Liver (tissue), 9 donors: ENCODE data around the gene DIP2C. TPM values are rescaled to one million over a fixed set of nuclear protein-coding genes. Genes with fewer than 3 reads are reported as not detected.
A peak's percentile ranks its signal among the peaks of the same experiment; 100 is the strongest.

Experiments
- DNase-seq: peaks from one replicate; pipeline ENCODE4 v3.0.0-alpha.2; 2017; ENCODE audit warnings: low spot score
- H3K27ac ChIP-seq, 2 donors: one replicate each; pipeline ENCODE4 v1.7.0; 2013; ENCODE audit warnings: inconsistent platforms in 2 of 2, low read length in 2 of 2, control low read depth in 1 of 2, low read depth in 1 of 2, mild to moderate bottlenecking in 1 of 2
- H3K27me3 ChIP-seq, 4 donors: one replicate each; pipeline versions ENCODE4 v1.6.1 to v1.7.0; 2013; ENCODE audit warnings: low read length in 3 of 4, inconsistent platforms in 1 of 4, mild to moderate bottlenecking in 1 of 4, moderate library complexity in 1 of 4; ENCODE audit not compliant: control insufficient read depth in 4 of 4, insufficient read depth in 4 of 4
- H3K36me3 ChIP-seq, 4 donors: one replicate each; pipeline versions ENCODE4 v1.6.1 to v1.7.0; 2013; ENCODE audit warnings: low read length in 3 of 4, mild to moderate bottlenecking in 3 of 4, low read depth in 1 of 4, moderate library complexity in 1 of 4; ENCODE audit not compliant: control insufficient read depth in 4 of 4, insufficient read depth in 3 of 4
- H3K4me1 ChIP-seq, 4 donors: one replicate each; pipeline versions ENCODE4 v1.6.1 to v1.7.0; 2013; ENCODE audit warnings: low read length in 3 of 4, mild to moderate bottlenecking in 3 of 4, moderate library complexity in 1 of 4; ENCODE audit not compliant: control insufficient read depth in 4 of 4, insufficient read depth in 4 of 4
- H3K4me3 ChIP-seq, 3 donors: one replicate each; pipeline versions ENCODE4 v1.6.1 to v1.7.0; 2013; ENCODE audit warnings: low read length in 3 of 3, control low read depth in 1 of 3, low read depth in 1 of 3, mild to moderate bottlenecking in 1 of 3
- H3K9ac ChIP-seq, 2 donors: one replicate each; pipeline ENCODE4 v1.7.0; 2013; ENCODE audit warnings: low read length in 2 of 2, mild to moderate bottlenecking in 2 of 2, moderate library complexity in 2 of 2, control low read depth in 1 of 2, low read depth in 1 of 2
- H3K9me3 ChIP-seq, 4 donors: one replicate each; pipeline versions ENCODE4 v1.6.1 to v1.7.0; 2013; ENCODE audit warnings: low read length in 3 of 4; ENCODE audit not compliant: control insufficient read depth in 4 of 4
- CTCF ChIP-seq: fragments of 150-350 bp; IDR thresholded peaks from 2 replicates; pipeline ENCODE4 v1.5.1; 2017; ENCODE audit warnings: improper control_type of control experiment, low read depth, low read length; ENCODE audit not compliant: missing input control
- EGR1 ChIP-seq, 2 donors: IDR thresholded peaks; 2 replicates each; pipeline ENCODE4 v1.6.1; 2016 to 2018; ENCODE audit warnings: antibody characterized with exemption in 2 of 2, low read depth in 2 of 2
- FOXA1 ChIP-seq: IDR thresholded peaks from 2 replicates; pipeline ENCODE4 v1.6.1; 2016; ENCODE audit warnings: antibody characterized with exemption
- FOXA2 ChIP-seq: IDR thresholded peaks from 2 replicates; pipeline ENCODE4 v1.6.1; 2016; ENCODE audit warnings: antibody characterized with exemption
- GABPA ChIP-seq, 2 donors: IDR thresholded peaks in 1 of 2; conservative IDR thresholded peaks in 1 of 2; 2 replicates each; pipeline ENCODE4 v1.6.1; 2016; ENCODE audit warnings: antibody characterized with exemption in 2 of 2, mild to moderate bottlenecking in 1 of 2, moderate library complexity in 1 of 2
- HNF4A ChIP-seq, 2 donors: conservative IDR thresholded peaks; 2 replicates each; pipeline ENCODE4 v1.6.1; 2016; ENCODE audit warnings: antibody characterized with exemption in 2 of 2, mild to moderate bottlenecking in 2 of 2
- HNF4G ChIP-seq: IDR thresholded peaks from 2 replicates; pipeline ENCODE4 v1.6.1; 2016; ENCODE audit warnings: antibody characterized with exemption
- JUND ChIP-seq, 2 donors: IDR thresholded peaks; 2 replicates each; pipeline ENCODE4 v1.6.1; 2016; ENCODE audit warnings: antibody characterized with exemption in 2 of 2
- MAX ChIP-seq: IDR thresholded peaks from 2 replicates; pipeline ENCODE4 v1.6.1; 2016; ENCODE audit warnings: antibody characterized with exemption
- NR2F2 ChIP-seq: IDR thresholded peaks from 2 replicates; pipeline ENCODE4 v1.6.1; 2016; ENCODE audit warnings: antibody characterized with exemption
- RAD21 ChIP-seq, 2 donors: IDR thresholded peaks; 2 replicates each; pipeline ENCODE4 v1.6.1; 2016; ENCODE audit warnings: antibody characterized with exemption in 2 of 2, mild to moderate bottlenecking in 2 of 2
- RXRA ChIP-seq, 2 donors: IDR thresholded peaks; 2 replicates each; pipeline ENCODE4 v1.6.1; 2017 to 2018; ENCODE audit warnings: antibody characterized with exemption in 2 of 2, mild to moderate bottlenecking in 1 of 2
- SP1 ChIP-seq: IDR thresholded peaks from 2 replicates; pipeline ENCODE4 v1.6.1; 2018; ENCODE audit warnings: antibody characterized with exemption, mild to moderate bottlenecking
- TAF1 ChIP-seq: conservative IDR thresholded peaks from 2 replicates; pipeline ENCODE4 v1.6.1; 2016; ENCODE audit warnings: antibody characterized with exemption, mild to moderate bottlenecking
- YY1 ChIP-seq: IDR thresholded peaks from 2 replicates; pipeline ENCODE4 v1.6.1; 2016; ENCODE audit warnings: antibody characterized with exemption, mild to moderate bottlenecking
- WGBS: extraction: QIAGEN DNeasy Blood & Tissue Kit; methylation state at CpG from one replicate; pipeline ENCODE4 v1.1.7; 2013; 5-methylcytosine and 5-hydroxymethylcytosine counted together
- polyA plus RNA-seq, 2 donors: library from polyadenylated mRNA; stranded (reverse) in 1 of 2; unstranded in 1 of 2; fragments of 200-250 nt in 1 of 2; fragments of >200 nt in 1 of 2; fragmentation: Nextera tagmentation in 1 of 2; extraction: Ambion mirVana in 1 of 2; gene quantifications; one replicate each; pipeline versions ENCODE4 v1.2.1 to v1.2.3, GENCODE V29; 2013 to 2015
- total RNA-seq, 2 donors: library from RNA; depleted of rRNA; stranded (reverse); fragments of >200 nt; gene quantifications; one replicate each; pipeline ENCODE4 v1.2.3, GENCODE V29; 2014
- TF ChIP-seq, protein P1 (sequence below): IDR thresholded peaks from 2 replicates; pipeline ENCODE4 v1.6.1; 2016; ENCODE audit warnings: antibody characterized with exemption
- TF ChIP-seq, protein P2 (sequence below): IDR thresholded peaks from 2 replicates; pipeline ENCODE4 v1.6.1; 2016; ENCODE audit warnings: antibody characterized with exemption
- TF ChIP-seq, protein P3 (sequence below): IDR thresholded peaks from 2 replicates; pipeline ENCODE4 v1.6.1; 2016; ENCODE audit warnings: antibody characterized with exemption, mild to moderate bottlenecking
- donor health status: healthy.
- donor health status: healthy.
- donor health status: healthy.
- donor health status: healthy.
- donor health status: healthy.

The DIP2C gene
- total and polyA plus RNA-seq, 4 donors, result 4.2 to 12.2 (median 5.7) TPM

- Histone ChIP-seq H3K4me1 (peaks cover 0 to 9% (median 2%) of the 10 kb centered on the region in 4 donors), H3K27me3 (no peaks in the 10 kb centered on the region), H3K36me3 (no peaks in the 10 kb centered on the region), H3K27ac (peak overlapping the region; percentile 67 to 79), H3K9ac (no peak overlapping the region), H3K4me3 (peak overlapping the region; percentile 11 to 50 (median 49)), H3K9me3 (no peaks in the 10 kb centered on the region)
- 93% methylated on average over 20 of the region's 20 CpGs for WGBS
- no peak for DNase-seq
- TF ChIP-seq JUND (IDR thresholded peaks at IDR 0.05) (no peak), HNF4A (conservative IDR thresholded peaks at IDR 0.05) (no peak), MAX (no peak), GABPA (IDR thresholded peaks at IDR 0.05 in 1 of 2, conservative IDR thresholded peaks at IDR 0.05 in 1 of 2) (no peak), FOXA1 (no peak), RAD21 (IDR thresholded peaks at IDR 0.05) (no peak), EGR1 (IDR thresholded peaks at IDR 0.05; ENCODE audit: low read depth in 2 of 2) (no peak), FOXA2 (no peak), TAF1 (no peak), YY1 (no peak), HNF4G (no peak)
- TF ChIP-seq, protein P1, sequence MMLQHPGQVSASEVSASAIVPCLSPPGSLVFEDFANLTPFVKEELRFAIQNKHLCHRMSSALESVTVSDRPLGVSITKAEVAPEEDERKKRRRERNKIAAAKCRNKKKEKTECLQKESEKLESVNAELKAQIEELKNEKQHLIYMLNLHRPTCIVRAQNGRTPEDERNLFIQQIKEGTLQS, result no peak
- TF ChIP-seq, protein P2, sequence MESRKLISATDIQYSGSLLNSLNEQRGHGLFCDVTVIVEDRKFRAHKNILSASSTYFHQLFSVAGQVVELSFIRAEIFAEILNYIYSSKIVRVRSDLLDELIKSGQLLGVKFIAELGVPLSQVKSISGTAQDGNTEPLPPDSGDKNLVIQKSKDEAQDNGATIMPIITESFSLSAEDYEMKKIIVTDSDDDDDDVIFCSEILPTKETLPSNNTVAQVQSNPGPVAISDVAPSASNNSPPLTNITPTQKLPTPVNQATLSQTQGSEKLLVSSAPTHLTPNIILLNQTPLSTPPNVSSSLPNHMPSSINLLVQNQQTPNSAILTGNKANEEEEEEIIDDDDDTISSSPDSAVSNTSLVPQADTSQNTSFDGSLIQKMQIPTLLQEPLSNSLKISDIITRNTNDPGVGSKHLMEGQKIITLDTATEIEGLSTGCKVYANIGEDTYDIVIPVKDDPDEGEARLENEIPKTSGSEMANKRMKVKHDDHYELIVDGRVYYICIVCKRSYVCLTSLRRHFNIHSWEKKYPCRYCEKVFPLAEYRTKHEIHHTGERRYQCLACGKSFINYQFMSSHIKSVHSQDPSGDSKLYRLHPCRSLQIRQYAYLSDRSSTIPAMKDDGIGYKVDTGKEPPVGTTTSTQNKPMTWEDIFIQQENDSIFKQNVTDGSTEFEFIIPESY, result no peak
Measured at GRCh38 chr10:650886-651615, 38.4 kb downstream of the DIP2C start.

- Histone ChIP-seq H3K9ac (peak overlapping the region; percentile 3 to 29), H3K27ac (peak overlapping the region; percentile 67 to 79), H3K9me3 (no peaks in the 10 kb centered on the region), H3K4me1 (peaks cover 0 to 9% (median 2%) of the 10 kb centered on the region in 4 donors), H3K27me3 (no peaks in the 10 kb centered on the region), H3K36me3 (no peaks in the 10 kb centered on the region), H3K4me3 (peak overlapping the region; percentile 11 to 50 (median 49))
- 59% methylated on average over 10 of the region's 10 CpGs for WGBS
- DNase-seq, result no peak
- no peak for TF ChIP-seq MAX
- no peak for TF ChIP-seq RXRA (IDR thresholded peaks at IDR 0.05)
- TF ChIP-seq FOXA2, result no peak
- TF ChIP-seq YY1, result no peak
- TF ChIP-seq JUND (IDR thresholded peaks at IDR 0.05), result no peak
- TF ChIP-seq RAD21 (IDR thresholded peaks at IDR 0.05), result no peak
- no peak for TF ChIP-seq NR2F2
- TF ChIP-seq HNF4G, result no peak
- TF ChIP-seq, protein P3, sequence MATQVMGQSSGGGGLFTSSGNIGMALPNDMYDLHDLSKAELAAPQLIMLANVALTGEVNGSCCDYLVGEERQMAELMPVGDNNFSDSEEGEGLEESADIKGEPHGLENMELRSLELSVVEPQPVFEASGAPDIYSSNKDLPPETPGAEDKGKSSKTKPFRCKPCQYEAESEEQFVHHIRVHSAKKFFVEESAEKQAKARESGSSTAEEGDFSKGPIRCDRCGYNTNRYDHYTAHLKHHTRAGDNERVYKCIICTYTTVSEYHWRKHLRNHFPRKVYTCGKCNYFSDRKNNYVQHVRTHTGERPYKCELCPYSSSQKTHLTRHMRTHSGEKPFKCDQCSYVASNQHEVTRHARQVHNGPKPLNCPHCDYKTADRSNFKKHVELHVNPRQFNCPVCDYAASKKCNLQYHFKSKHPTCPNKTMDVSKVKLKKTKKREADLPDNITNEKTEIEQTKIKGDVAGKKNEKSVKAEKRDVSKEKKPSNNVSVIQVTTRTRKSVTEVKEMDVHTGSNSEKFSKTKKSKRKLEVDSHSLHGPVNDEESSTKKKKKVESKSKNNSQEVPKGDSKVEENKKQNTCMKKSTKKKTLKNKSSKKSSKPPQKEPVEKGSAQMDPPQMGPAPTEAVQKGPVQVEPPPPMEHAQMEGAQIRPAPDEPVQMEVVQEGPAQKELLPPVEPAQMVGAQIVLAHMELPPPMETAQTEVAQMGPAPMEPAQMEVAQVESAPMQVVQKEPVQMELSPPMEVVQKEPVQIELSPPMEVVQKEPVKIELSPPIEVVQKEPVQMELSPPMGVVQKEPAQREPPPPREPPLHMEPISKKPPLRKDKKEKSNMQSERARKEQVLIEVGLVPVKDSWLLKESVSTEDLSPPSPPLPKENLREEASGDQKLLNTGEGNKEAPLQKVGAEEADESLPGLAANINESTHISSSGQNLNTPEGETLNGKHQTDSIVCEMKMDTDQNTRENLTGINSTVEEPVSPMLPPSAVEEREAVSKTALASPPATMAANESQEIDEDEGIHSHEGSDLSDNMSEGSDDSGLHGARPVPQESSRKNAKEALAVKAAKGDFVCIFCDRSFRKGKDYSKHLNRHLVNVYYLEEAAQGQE, result no peak
- no peak for TF ChIP-seq EGR1 (IDR thresholded peaks at IDR 0.05; ENCODE audit: low read depth in 2 of 2)
- TF ChIP-seq, protein P1, result no peak
- no peak for TF ChIP-seq SP1
- TF ChIP-seq, protein P2, result no peak
- no peak for TF ChIP-seq GABPA (IDR thresholded peaks at IDR 0.05 in 1 of 2, conservative IDR thresholded peaks at IDR 0.05 in 1 of 2)
- TF ChIP-seq HNF4A (conservative IDR thresholded peaks at IDR 0.05), result no peak
- TF ChIP-seq TAF1, result no peak
- no peak for TF ChIP-seq FOXA1
- TF ChIP-seq CTCF, result no peak
Measured at GRCh38 chr10:650441-650851, 39.0 kb downstream of the DIP2C start.
